ENCODE measurements around the gene CFAP77. TPM values are rescaled to one million over a fixed set of nuclear protein-coding genes. Genes with fewer than 3 reads are reported as not detected.
"Not testable (repeated sequence)": the region's sequence is repeated elsewhere in the genome, so short reads cannot be mapped to it uniquely, and the experiment has no call there.

The CFAP77 gene
- total RNA-seq, 1 donor from 2014 or later: not detected

DNA sequence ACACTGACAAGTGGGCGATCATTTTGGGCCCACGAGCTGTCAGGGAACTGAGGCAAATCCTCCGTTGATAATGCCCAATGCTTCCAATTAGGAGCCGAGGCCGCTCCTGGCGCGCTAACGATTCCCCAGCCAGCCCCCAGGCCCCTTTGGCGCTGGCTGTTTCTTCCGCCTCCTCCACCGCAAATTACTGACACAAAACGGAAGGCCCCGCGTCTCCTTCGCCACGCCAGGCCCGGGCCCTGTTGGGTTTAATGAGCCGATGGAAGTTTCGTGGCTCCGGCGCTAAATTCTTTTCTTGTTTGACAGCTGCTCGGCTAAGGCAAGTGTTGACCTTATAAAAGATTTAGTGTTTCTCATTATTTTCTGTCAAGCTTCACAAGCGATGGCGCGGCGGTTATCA lies 146.7 kb downstream of the CFAP77 start:
- Histone ChIP-seq H3K27ac (ENCODE audit: low read depth, low read length) (no peak overlapping the region), H3K4me3 (ENCODE audit: low read length in 3 of 3) (no peak overlapping the region), H3K9ac (ENCODE audit: low read depth in 1 of 3, low read length in 3 of 3) (no peak overlapping the region), H3K36me3 (ENCODE audit: control insufficient read depth in 3 of 3, insufficient read depth in 3 of 3, low read length in 3 of 3) (no peaks in the 10 kb centered on the region), H3K9me3 (ENCODE audit: control insufficient read depth in 3 of 3, low read length in 3 of 3) (peaks cover 0 to 5% (median 2%) of the 10 kb centered on the region in 3 donors), H3K27me3 (ENCODE audit: control insufficient read depth in 3 of 3, insufficient read depth in 3 of 3, low read length in 3 of 3) (peaks cover 18 to 50% (median 36%) of the 10 kb centered on the region in 3 donors), H3K4me1 (ENCODE audit: control insufficient read depth in 3 of 3, insufficient read depth in 3 of 3, low read length in 3 of 3) (peaks cover 5 to 18% (median 14%) of the 10 kb centered on the region in 3 donors)

- Histone ChIP-seq H3K36me3 (ENCODE audit: control insufficient read depth in 3 of 3, insufficient read depth in 3 of 3, low read length in 3 of 3) (no peaks in the 10 kb centered on the region), H3K27ac (ENCODE audit: low read depth, low read length) (no peak overlapping the region), H3K4me1 (ENCODE audit: control insufficient read depth in 3 of 3, insufficient read depth in 3 of 3, low read length in 3 of 3) (peaks cover 7 to 20% (median 15%) of the 10 kb centered on the region in 3 donors), H3K4me3 (ENCODE audit: low read length in 3 of 3) (no peak overlapping the region), H3K9me3 (ENCODE audit: control insufficient read depth in 3 of 3, low read length in 3 of 3) (peaks cover 0 to 5% (median 2%) of the 10 kb centered on the region in 3 donors), H3K9ac (ENCODE audit: low read depth in 1 of 3, low read length in 3 of 3) (no peak overlapping the region), H3K27me3 (ENCODE audit: control insufficient read depth in 3 of 3, insufficient read depth in 3 of 3, low read length in 3 of 3) (peaks cover 20 to 47% (median 34%) of the 10 kb centered on the region in 3 donors)
Observed at GRCh38 chr9:132557159-132557558, 147.1 kb downstream of the CFAP77 start.

DNA sequence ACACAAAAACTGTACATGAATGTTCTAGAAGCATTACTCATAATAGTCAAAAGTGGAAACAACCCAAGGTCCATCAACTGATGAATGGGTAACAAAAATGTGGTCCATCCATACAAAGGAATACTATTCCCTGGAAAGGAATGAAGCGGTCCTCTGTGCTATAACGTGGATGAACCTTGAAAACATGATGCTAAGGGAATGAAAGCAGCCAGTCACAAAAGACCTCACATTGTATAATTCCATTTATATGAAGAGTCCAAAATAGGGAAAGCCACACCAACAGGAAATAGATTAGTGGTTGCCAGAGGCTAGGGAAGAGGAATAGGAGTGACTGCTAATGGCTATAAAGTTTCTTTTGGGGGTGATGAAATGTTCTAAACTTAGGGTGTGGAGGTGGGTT lies 149.7 kb downstream of the CFAP77 start:
- Histone ChIP-seq H3K4me1 (ENCODE audit: control insufficient read depth in 3 of 3, insufficient read depth in 3 of 3, low read length in 3 of 3) (peaks cover 7 to 20% (median 15%) of the 10 kb centered on the region in 3 donors), H3K36me3 (ENCODE audit: control insufficient read depth in 3 of 3, insufficient read depth in 3 of 3, low read length in 3 of 3) (no peaks in the 10 kb centered on the region), H3K27ac (ENCODE audit: low read depth, low read length) (no peak overlapping the region), H3K9ac (ENCODE audit: low read depth in 1 of 3, low read length in 3 of 3) (no peak overlapping the region), H3K9me3 (ENCODE audit: control insufficient read depth in 3 of 3, low read length in 3 of 3) (no peaks in the 10 kb centered on the region), H3K4me3 (ENCODE audit: low read length in 3 of 3) (no peak overlapping the region), H3K27me3 (ENCODE audit: control insufficient read depth in 3 of 3, insufficient read depth in 3 of 3, low read length in 3 of 3) (peaks cover 12 to 34% (median 27%) of the 10 kb centered on the region in 3 donors)

GRCh38 chr9:132560616-132561202 lies 150.7 kb downstream of the CFAP77 start:
- no peak overlapping the region for H3K27ac ChIP-seq (ENCODE audit: low read depth, low read length)
- peaks cover 7 to 20% (median 15%) of the 10 kb centered on the region in 3 donors for H3K4me1 ChIP-seq (ENCODE audit: control insufficient read depth in 3 of 3, insufficient read depth in 3 of 3, low read length in 3 of 3)
- H3K27me3 ChIP-seq (ENCODE audit: control insufficient read depth in 3 of 3, insufficient read depth in 3 of 3, low read length in 3 of 3): peaks cover 9 to 26% (median 25%) of the 10 kb centered on the region in 3 donors
- no peak overlapping the region for H3K9ac ChIP-seq (ENCODE audit: low read depth in 1 of 3, low read length in 3 of 3)
- H3K9me3 ChIP-seq (ENCODE audit: control insufficient read depth in 3 of 3, low read length in 3 of 3): no peaks in the 10 kb centered on the region
- H3K36me3 ChIP-seq (ENCODE audit: control insufficient read depth in 3 of 3, insufficient read depth in 3 of 3, low read length in 3 of 3): no peaks in the 10 kb centered on the region
- peak overlapping the region in 1 of 3 donors; percentile 36 for H3K4me3 ChIP-seq (ENCODE audit: low read length in 3 of 3)

DNA sequence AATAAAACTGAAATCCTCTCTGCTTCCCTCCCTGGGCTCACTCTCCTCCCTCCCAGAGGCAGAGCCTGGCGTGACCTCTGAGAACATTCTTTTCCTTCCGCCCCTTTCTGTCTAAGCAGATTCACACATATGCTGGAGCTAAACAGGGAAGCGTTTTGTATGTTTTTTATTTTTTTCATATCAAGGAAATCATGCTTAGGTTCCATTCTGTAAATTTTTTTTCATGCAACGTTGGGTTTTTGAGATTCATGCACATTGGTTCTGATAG lies 152.2 kb downstream of the CFAP77 start:
- Histone ChIP-seq H3K9ac (ENCODE audit: low read depth in 1 of 3, low read length in 3 of 3) (no peak overlapping the region), H3K9me3 (ENCODE audit: control insufficient read depth in 3 of 3, low read length in 3 of 3) (no peaks in the 10 kb centered on the region), H3K27ac (ENCODE audit: low read depth, low read length) (no peak overlapping the region), H3K36me3 (ENCODE audit: control insufficient read depth in 3 of 3, insufficient read depth in 3 of 3, low read length in 3 of 3) (no peaks in the 10 kb centered on the region), H3K4me1 (ENCODE audit: control insufficient read depth in 3 of 3, insufficient read depth in 3 of 3, low read length in 3 of 3) (peaks cover 7 to 20% (median 15%) of the 10 kb centered on the region in 3 donors), H3K27me3 (ENCODE audit: control insufficient read depth in 3 of 3, insufficient read depth in 3 of 3, low read length in 3 of 3) (peaks cover 4 to 18% (median 16%) of the 10 kb centered on the region in 3 donors), H3K4me3 (ENCODE audit: low read length in 3 of 3) (no peak overlapping the region)

- no peak overlapping the region for H3K9ac ChIP-seq (ENCODE audit: low read depth in 1 of 3, low read length in 3 of 3)
- H3K4me1 ChIP-seq (ENCODE audit: control insufficient read depth in 3 of 3, insufficient read depth in 3 of 3, low read length in 3 of 3): peaks cover 7 to 20% (median 15%) of the 10 kb centered on the region in 3 donors
- no peak overlapping the region for H3K4me3 ChIP-seq (ENCODE audit: low read length in 3 of 3)
- no peak overlapping the region for H3K27ac ChIP-seq (ENCODE audit: low read depth, low read length)
- peaks cover 4 to 15% (median 13%) of the 10 kb centered on the region in 3 donors for H3K27me3 ChIP-seq (ENCODE audit: control insufficient read depth in 3 of 3, insufficient read depth in 3 of 3, low read length in 3 of 3)
- no peaks in the 10 kb centered on the region for H3K36me3 ChIP-seq (ENCODE audit: control insufficient read depth in 3 of 3, insufficient read depth in 3 of 3, low read length in 3 of 3)
- H3K9me3 ChIP-seq (ENCODE audit: control insufficient read depth in 3 of 3, low read length in 3 of 3): no peaks in the 10 kb centered on the region
Observed at GRCh38 chr9:132564526-132564925, 154.5 kb downstream of the CFAP77 start.

DNA sequence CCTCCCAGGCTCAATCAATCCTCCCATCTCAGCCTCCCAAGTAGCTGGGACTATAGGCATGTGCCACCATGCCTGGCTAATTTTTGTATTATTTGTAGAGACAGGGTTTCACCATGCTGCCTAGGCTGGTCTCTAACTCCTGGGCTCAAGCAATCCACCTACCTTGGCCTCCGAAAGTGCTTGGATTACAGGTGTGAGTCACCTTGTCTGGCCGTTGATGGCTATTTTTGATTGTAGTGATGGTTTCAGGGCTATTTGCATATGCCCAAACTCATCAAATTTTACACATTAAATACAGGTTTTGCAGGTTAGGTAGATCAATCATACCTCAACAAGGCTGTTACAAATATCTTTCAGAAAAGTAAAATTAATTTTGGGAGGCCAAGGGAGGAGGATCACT lies 158.8 kb downstream of the CFAP77 start:
- not testable (repeated sequence) for H3K36me3 ChIP-seq (ENCODE audit: control insufficient read depth in 3 of 3, insufficient read depth in 3 of 3, low read length in 3 of 3); H3K4me3 ChIP-seq (ENCODE audit: low read length in 3 of 3); H3K27ac ChIP-seq (ENCODE audit: low read depth, low read length); H3K4me1 ChIP-seq (ENCODE audit: control insufficient read depth in 3 of 3, insufficient read depth in 3 of 3, low read length in 3 of 3); H3K9me3 ChIP-seq (ENCODE audit: control insufficient read depth in 3 of 3, low read length in 3 of 3); H3K9ac ChIP-seq (ENCODE audit: low read depth in 1 of 3, low read length in 3 of 3)
- peaks cover 12 to 36% (median 26%) of the 10 kb centered on the region in 3 donors for H3K27me3 ChIP-seq (ENCODE audit: control insufficient read depth in 3 of 3, insufficient read depth in 3 of 3, low read length in 3 of 3)

GRCh38 chr9:132571806-132572600 lies 162.0 kb downstream of the CFAP77 start:
- H3K27me3 ChIP-seq (ENCODE audit: control insufficient read depth in 3 of 3, insufficient read depth in 3 of 3, low read length in 3 of 3): peaks cover 39 to 61% (median 53%) of the 10 kb centered on the region in 3 donors
- no peaks in the 10 kb centered on the region for H3K9me3 ChIP-seq (ENCODE audit: control insufficient read depth in 3 of 3, low read length in 3 of 3)
- no peak overlapping the region for H3K27ac ChIP-seq (ENCODE audit: low read depth, low read length)
- peaks cover 0 to 1% (median 0%) of the 10 kb centered on the region in 3 donors for H3K4me1 ChIP-seq (ENCODE audit: control insufficient read depth in 3 of 3, insufficient read depth in 3 of 3, low read length in 3 of 3)
- H3K9ac ChIP-seq (ENCODE audit: low read depth in 1 of 3, low read length in 3 of 3): no peak overlapping the region
- H3K36me3 ChIP-seq (ENCODE audit: control insufficient read depth in 3 of 3, insufficient read depth in 3 of 3, low read length in 3 of 3): no peaks in the 10 kb centered on the region
- no peak overlapping the region for H3K4me3 ChIP-seq (ENCODE audit: low read length in 3 of 3)

- H3K9ac ChIP-seq (ENCODE audit: low read depth in 1 of 3, low read length in 3 of 3): no peak overlapping the region
- peaks cover 48 to 69% (median 56%) of the 10 kb centered on the region in 3 donors for H3K27me3 ChIP-seq (ENCODE audit: control insufficient read depth in 3 of 3, insufficient read depth in 3 of 3, low read length in 3 of 3)
- H3K27ac ChIP-seq (ENCODE audit: low read depth, low read length): no peak overlapping the region
- H3K4me1 ChIP-seq (ENCODE audit: control insufficient read depth in 3 of 3, insufficient read depth in 3 of 3, low read length in 3 of 3): peaks cover 0 to 6% (median 4%) of the 10 kb centered on the region in 3 donors
- no peaks in the 10 kb centered on the region for H3K9me3 ChIP-seq (ENCODE audit: control insufficient read depth in 3 of 3, low read length in 3 of 3)
- H3K4me3 ChIP-seq (ENCODE audit: low read length in 3 of 3): no peak overlapping the region
- H3K36me3 ChIP-seq (ENCODE audit: control insufficient read depth in 3 of 3, insufficient read depth in 3 of 3, low read length in 3 of 3): no peaks in the 10 kb centered on the region
Observed at GRCh38 chr9:132572921-132573320, 162.9 kb downstream of the CFAP77 start.

GRCh38 chr9:132575005-132575609 lies 165.1 kb downstream of the CFAP77 start:
- Histone ChIP-seq H3K9ac (ENCODE audit: low read depth in 1 of 3, low read length in 3 of 3) (no peak overlapping the region), H3K4me1 (ENCODE audit: control insufficient read depth in 3 of 3, insufficient read depth in 3 of 3, low read length in 3 of 3) (peaks cover 0 to 6% (median 4%) of the 10 kb centered on the region in 3 donors), H3K9me3 (ENCODE audit: control insufficient read depth in 3 of 3, low read length in 3 of 3) (no peaks in the 10 kb centered on the region), H3K4me3 (ENCODE audit: low read length in 3 of 3) (no peak overlapping the region), H3K27ac (ENCODE audit: low read depth, low read length) (no peak overlapping the region), H3K27me3 (ENCODE audit: control insufficient read depth in 3 of 3, insufficient read depth in 3 of 3, low read length in 3 of 3) (peaks cover 69 to 86% (median 78%) of the 10 kb centered on the region in 3 donors), H3K36me3 (ENCODE audit: control insufficient read depth in 3 of 3, insufficient read depth in 3 of 3, low read length in 3 of 3) (no peaks in the 10 kb centered on the region)

Measured in skeletal muscle tissue (tissue), 4 donors.